GM12891 (cell line): ENCODE measurements around the gene ATN1.

ENCODE experiments used
- DNase-seq: peaks from one replicate; pipeline ENCODE4 v3.0.0; 2011; ENCODE audit warnings: low spot score; ENCODE audit not compliant: insufficient read length
- FAIRE-seq: peaks from 2 replicates; lab custom pipeline; 2011; peaks lifted over from hg19 to GRCh38; lab: Jason Lieb, UNC
- PAX5 ChIP-seq: IDR thresholded peaks from 2 replicates; pipeline ENCODE4 v1.6.1; 2011; ENCODE audit warnings: low read length, moderate library complexity, mild to moderate bottlenecking; ENCODE audit not compliant: insufficient read depth, severe bottlenecking
- POLR2A ChIP-seq: IDR thresholded peaks from 2 replicates; pipeline ENCODE4 v1.6.1; 2011; ENCODE audit warnings: low read depth, low read length, control low read depth
- POLR2AphosphoS5 ChIP-seq: IDR thresholded peaks from 2 replicates; pipeline ENCODE4 v1.6.1; 2011; ENCODE audit warnings: low read depth, low read length, control low read depth
- POU2F2 ChIP-seq: IDR thresholded peaks from 2 replicates; pipeline ENCODE4 v1.6.1; 2011; ENCODE audit warnings: low read depth, mild to moderate bottlenecking, control low read depth, low read length, moderate library complexity
- SPI1 ChIP-seq: IDR thresholded peaks from 2 replicates; pipeline ENCODE4 v1.6.1; 2011; ENCODE audit warnings: low read depth, low read length, control low read depth
- TAF1 ChIP-seq: IDR thresholded peaks from 2 replicates; pipeline ENCODE4 v1.6.1; 2011; ENCODE audit warnings: low read depth, low read length, control low read depth

Gene ATN1

GRCh38 chr12:6982532-6982931, 54.8 kb downstream of the ATN1 start:
- FAIRE-seq (no peak), DNase-seq (no peak)
- no peak for TF ChIP-seq POLR2AphosphoS5
- TF ChIP-seq TAF1 = no peak
- TF ChIP-seq POU2F2 = no peak
- TF ChIP-seq PAX5 = no peak
- TF ChIP-seq POLR2A = no peak
- TF ChIP-seq SPI1 = no peak

- FAIRE-seq = no peak
- TF ChIP-seq SPI1 = no peak
- TF ChIP-seq PAX5 = no peak
- no peak for TF ChIP-seq POLR2AphosphoS5
- TF ChIP-seq POLR2A = no peak
- TF ChIP-seq POU2F2 = no peak
- no peak for TF ChIP-seq TAF1
- no peak for DNase-seq
These were observed 60.3 kb downstream of the ATN1 start for GRCh38 chr12:6987956-6988553.
